Central memory CD4-positive, alpha-beta T cell (primary cell): ENCODE results near the gene FGFRL1.
"Not testable (repeated sequence)": the region's sequence is repeated elsewhere in the genome, so short reads cannot be mapped to it uniquely, and the experiment has no call there.

Experiments
- DNase-seq: peaks from one replicate; pipeline ENCODE4 v3.0.0; 2022

The FGFRL1 gene

GRCh38 chr4:973431-974397, 37.7 kb upstream of the FGFRL1 start, which contains the start of gene DGKQ:
Gene DGKQ (minus strand): TSS chr4:973569. CDS start chr4:973482, 87 bp downstream.
- peak; percentile 78 for DNase-seq

- DNase-seq: no peak
Observed at GRCh38 chr4:974668-975067, 36.8 kb upstream of the FGFRL1 start.

GRCh38 chr4:976016-976415, 35.4 kb upstream of the FGFRL1 start:
- DNase-seq: not testable (repeated sequence)

GRCh38 chr4:978957-979701, 32.3 kb upstream of the FGFRL1 start:
- no peak for DNase-seq

- no peak for DNase-seq
Observed at GRCh38 chr4:982291-982690, 29.1 kb upstream of the FGFRL1 start.

GRCh38 chr4:982814-983213, 28.6 kb upstream of the FGFRL1 start:
- no peak for DNase-seq

GRCh38 chr4:984336-985054, 26.9 kb upstream of the FGFRL1 start:
- no peak for DNase-seq

- DNase-seq: peak; percentile 55
Observed at GRCh38 chr4:985123-985830, 26.1 kb upstream of the FGFRL1 start.

GRCh38 chr4:986428-986878, 25.0 kb upstream of the FGFRL1 start:
- DNase-seq: no peak

- DNase-seq: peak; percentile 77
Observed at GRCh38 chr4:986879-987623, 24.4 kb upstream of the FGFRL1 start, which contains the start of gene IDUA. Gene IDUA (plus strand): TSS chr4:987044. CDS start chr4:987085, 41 bp downstream.

- DNase-seq: no peak
Observed at GRCh38 chr4:987624-988513, 23.6 kb upstream of the FGFRL1 start.

GRCh38 chr4:988726-989721, 22.4 kb upstream of the FGFRL1 start:
- no peak for DNase-seq

GRCh38 chr4:989722-990471, 21.5 kb upstream of the FGFRL1 start:
- DNase-seq: no peak

GRCh38 chr4:990746-991367, 20.6 kb upstream of the FGFRL1 start:
- no peak for DNase-seq

- DNase-seq: no peak
Observed at GRCh38 chr4:991451-992296, 19.8 kb upstream of the FGFRL1 start.

GRCh38 chr4:992297-993110, 18.9 kb upstream of the FGFRL1 start:
- DNase-seq: no peak
